Vagina (tissue), 2 donors: ENCODE data around the gene ARHGEF39. TPM values are rescaled to one million over a fixed set of nuclear protein-coding genes. Genes with fewer than 3 reads are reported as not detected.
"Not testable (repeated sequence)": the region's sequence is repeated elsewhere in the genome, so short reads cannot be mapped to it uniquely, and the experiment has no call there.

ENCODE experiments used
- DNase-seq, 2 donors: peaks; one replicate each; pipeline ENCODE4 v3.0.0-alpha.2; 2017; ENCODE audit errors: extremely low spot score in 2 of 2
- H3K27ac ChIP-seq: fragments of 200-600 bp; sonication (generic); one replicate; pipeline ENCODE4 v1.5.1; 2019
- H3K27me3 ChIP-seq: fragments of 200-600 bp; sonication (generic); one replicate; pipeline ENCODE4 v1.5.1; 2019
- H3K36me3 ChIP-seq, 2 donors: fragments of 200-600 bp; sonication (generic); one replicate each; pipeline ENCODE4 v1.5.1; 2017 to 2019
- H3K4me1 ChIP-seq: fragments of 200-600 bp; sonication (generic); one replicate; pipeline ENCODE4 v1.5.1; 2019
- H3K4me3 ChIP-seq, 2 donors: fragments of 200-600 bp; sonication (generic); 1 replicate in 1 of 2; 2 replicates in 1 of 2; pipeline ENCODE4 v1.5.1; 2016 to 2019
- H3K9me3 ChIP-seq: fragments of 200-600 bp; sonication (generic); one replicate; pipeline ENCODE4 v1.5.1; 2019
- CTCF ChIP-seq, 3 experiments: fragments of 450-650 bp in 2 of 3; fragments of 200-600 bp in 1 of 3; sonication (generic) in 1 of 3; IDR thresholded peaks; one replicate each; pipeline ENCODE4 v1.5.1; 2017 to 2019; ENCODE audit warnings: antibody characterized with exemption in 3 of 3, mild to moderate bottlenecking in 2 of 3, moderate library complexity in 2 of 3
- POLR2A ChIP-seq, 2 donors: fragments of 450-650 bp; IDR thresholded peaks; one replicate each; pipeline ENCODE4 v1.6.1; 2017; ENCODE audit warnings: antibody characterized with exemption in 2 of 2, mild to moderate bottlenecking in 2 of 2, moderate library complexity in 2 of 2
- POLR2AphosphoS5 ChIP-seq, 2 donors: sonication (generic); formaldehyde crosslinking; IDR thresholded peaks; one replicate each; pipeline ENCODE4 v1.9.0; 2017; ENCODE audit warnings: antibody characterized with exemption in 2 of 2, mild to moderate bottlenecking in 2 of 2, low read depth in 1 of 2; ENCODE audit not compliant: insufficient read depth in 1 of 2
- intact Hi-C: fragments of 100-400 bp; cut with DNase I; formaldehyde crosslinking; loops from one replicate; pipeline ENCODE4 v1.15.1; 2023
- total RNA-seq: library from RNA; depleted of rRNA; stranded (reverse); fragments of >200 nt; gene quantifications from one replicate; pipeline ENCODE4 v1.2.3, GENCODE V29; 2016

ARHGEF39 gene
- total RNA-seq, 1 donor from 2014 or later = 1.2 TPM

DNA sequence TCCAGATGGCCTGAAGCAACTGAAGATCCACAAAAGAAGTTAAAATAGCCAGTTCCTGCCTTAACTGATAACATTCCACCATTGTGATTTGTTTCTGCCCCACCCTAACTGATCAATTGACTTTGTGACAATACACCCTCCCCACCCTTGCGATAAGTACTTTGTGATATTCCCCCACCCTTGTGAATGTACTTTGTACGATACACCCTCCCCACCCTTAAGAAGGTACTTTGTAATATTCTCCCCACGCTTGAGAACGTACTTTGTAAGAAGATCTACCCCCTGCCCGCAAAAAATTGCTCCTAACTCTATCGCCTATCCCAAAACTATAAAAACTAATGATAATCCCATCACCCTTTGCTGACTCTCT, 28.1 kb downstream of the ARHGEF39 start:
- H3K36me3 ChIP-seq, H3K9me3 ChIP-seq, H3K4me3 ChIP-seq, H3K4me1 ChIP-seq, H3K27ac ChIP-seq, H3K27me3 ChIP-seq, intact Hi-C loops, DNase-seq: not testable (repeated sequence)

DNA sequence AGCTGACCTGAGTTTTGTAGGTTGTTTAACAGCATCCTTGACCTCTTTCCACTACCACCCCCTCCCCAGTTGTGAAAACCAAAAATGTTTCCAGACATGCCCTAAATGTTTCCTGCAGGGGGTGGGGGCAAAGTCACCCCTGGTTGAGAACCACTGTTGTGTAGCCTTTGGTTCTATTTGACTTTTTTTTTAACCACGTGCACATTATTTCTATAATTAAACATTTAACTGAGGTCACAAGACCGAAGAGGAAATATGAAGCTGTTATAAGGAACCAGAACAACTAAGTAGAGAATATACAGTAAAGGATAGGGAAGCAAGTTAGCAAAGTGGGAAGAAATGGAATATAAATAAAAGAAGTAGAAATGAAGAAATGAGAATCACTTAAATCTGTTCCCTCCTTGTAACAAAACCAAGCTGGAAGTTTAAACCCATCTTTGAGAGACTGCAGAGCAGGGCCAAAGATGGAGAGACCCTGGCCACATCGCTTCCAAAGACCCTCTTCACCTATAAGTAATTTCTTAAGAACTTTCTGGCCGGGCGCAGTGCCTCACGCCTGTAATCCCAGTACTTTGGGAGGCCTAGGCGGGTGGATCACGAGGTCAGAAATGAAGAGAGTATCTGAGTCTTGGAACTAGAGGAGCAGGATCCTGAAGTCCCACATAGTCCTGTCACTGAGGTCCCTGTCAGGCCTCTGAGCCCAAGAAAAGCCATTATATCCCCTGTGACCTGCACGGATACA, 28.7 kb downstream of the ARHGEF39 start:
- Histone ChIP-seq H3K9me3 (no peaks in the 10 kb centered on the region), H3K27ac (no peak overlapping the region), H3K4me3 (no peak overlapping the region), H3K4me1 (no peaks in the 10 kb centered on the region), H3K36me3 (no peaks in the 10 kb centered on the region), H3K27me3 (no peaks in the 10 kb centered on the region)
- intact Hi-C loops = no loop called here
- no peak for TF ChIP-seq POLR2A (IDR thresholded peaks at IDR 0.05)
- no peak for DNase-seq

DNA sequence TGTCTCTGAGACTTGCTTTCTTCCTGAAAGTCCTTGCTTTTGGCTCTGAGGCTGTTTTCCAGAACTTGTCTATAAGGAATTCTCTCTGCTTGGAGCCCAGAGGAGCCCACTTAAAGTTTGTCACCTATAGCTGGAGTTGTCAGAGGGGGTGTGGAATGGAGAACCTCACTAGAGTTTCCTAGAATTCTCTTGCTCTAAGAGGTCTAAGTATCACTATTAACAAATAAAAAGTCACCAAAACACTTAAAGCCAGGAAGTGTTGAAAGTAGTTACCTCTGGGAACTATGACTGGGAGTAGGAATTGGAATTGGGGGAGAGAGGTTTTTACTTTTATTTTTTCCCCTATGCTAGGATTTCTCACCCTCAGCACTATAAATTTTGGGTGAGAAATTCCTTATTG, 29.3 kb downstream of the ARHGEF39 start:
- no peak overlapping the region for H3K4me3 ChIP-seq
- intact Hi-C loops = no loop called here
- H3K27me3 ChIP-seq = no peaks in the 10 kb centered on the region
- H3K9me3 ChIP-seq = no peaks in the 10 kb centered on the region
- no peaks in the 10 kb centered on the region for H3K4me1 ChIP-seq
- no peak overlapping the region for H3K27ac ChIP-seq
- no peaks in the 10 kb centered on the region for H3K36me3 ChIP-seq
- DNase-seq = no peak
- no peak for TF ChIP-seq POLR2A (IDR thresholded peaks at IDR 0.05)
- no peak for TF ChIP-seq CTCF (IDR thresholded peaks at IDR 0.05)

DNA sequence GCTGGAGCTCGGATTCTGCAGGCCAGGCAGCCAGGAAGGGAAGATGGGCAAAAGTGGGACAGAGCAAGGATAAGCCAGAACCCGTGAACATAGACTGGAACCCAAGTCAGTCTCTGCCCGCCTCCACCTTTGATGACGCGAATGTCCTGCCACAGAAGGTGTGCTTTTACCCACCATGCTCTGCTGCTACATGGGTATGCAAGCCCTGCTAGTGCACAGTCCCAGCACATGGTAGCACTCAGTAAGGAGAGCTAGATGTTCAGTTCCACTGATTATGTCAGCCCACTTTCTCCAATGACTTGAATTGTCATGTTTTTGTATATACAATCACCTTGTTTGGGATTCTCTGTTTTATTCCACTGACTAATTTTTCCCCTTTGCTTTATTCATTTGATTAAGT, 35.4 kb downstream of the ARHGEF39 start:
- Histone ChIP-seq H3K36me3 (no peaks in the 10 kb centered on the region), H3K4me1 (no peaks in the 10 kb centered on the region), H3K27me3 (no peaks in the 10 kb centered on the region), H3K4me3 (no peak overlapping the region), H3K9me3 (no peaks in the 10 kb centered on the region), H3K27ac (no peak overlapping the region)
- no peak for TF ChIP-seq CTCF (IDR thresholded peaks at IDR 0.05)
- intact Hi-C loops = no loop called here
- no peak for DNase-seq

- H3K4me1 ChIP-seq = no peaks in the 10 kb centered on the region
- no peaks in the 10 kb centered on the region for H3K9me3 ChIP-seq
- no peak overlapping the region for H3K27ac ChIP-seq
- no peak for TF ChIP-seq POLR2AphosphoS5 (IDR thresholded peaks at IDR 0.05; ENCODE audit: insufficient read depth in 1 of 2, low read depth in 1 of 2)
- no peak for TF ChIP-seq CTCF (IDR thresholded peaks at IDR 0.05)
- H3K36me3 ChIP-seq = no peaks in the 10 kb centered on the region
- DNase-seq = no peak
- no peaks in the 10 kb centered on the region for H3K27me3 ChIP-seq
- intact Hi-C loops = no loop called here
- H3K4me3 ChIP-seq = no peak overlapping the region
These were observed 36.5 kb downstream of the ARHGEF39 start for GRCh38 chr9:35628389-35628991.

- no peak for TF ChIP-seq POLR2A (IDR thresholded peaks at IDR 0.05)
- DNase-seq = peak in 1 of 2 donors; percentile 34
- Histone ChIP-seq H3K27me3 (no peaks in the 10 kb centered on the region), H3K4me1 (no peaks in the 10 kb centered on the region), H3K27ac (no peak overlapping the region), H3K36me3 (no peaks in the 10 kb centered on the region), H3K9me3 (no peaks in the 10 kb centered on the region), H3K4me3 (no peak overlapping the region)
- intact Hi-C loops = no loop called here
These were observed 37.4 kb downstream of the ARHGEF39 start for GRCh38 chr9:35627575-35627974.
